OCI-LY7 (cell line): ENCODE results near the gene BIRC2.

Experiments used
- CTCF ChIP-seq: fragments of 200-600 bp; sonication (generic); conservative IDR thresholded peaks from 2 replicates; pipeline ENCODE4 v1.5.1; 2014; ENCODE audit warnings: mild to moderate bottlenecking, antibody characterized with exemption, low read length, moderate library complexity, mixed read lengths
- EZH2phosphoT487 ChIP-seq: fragments of 200-600 bp; sonication (generic); IDR thresholded peaks from 2 replicates; pipeline ENCODE4 v1.6.1; 2018; ENCODE audit warnings: low read depth, borderline replicate concordance, mild to moderate bottlenecking, mixed run types, antibody characterized with exemption, low read length, moderate library complexity, mixed read lengths

DNA sequence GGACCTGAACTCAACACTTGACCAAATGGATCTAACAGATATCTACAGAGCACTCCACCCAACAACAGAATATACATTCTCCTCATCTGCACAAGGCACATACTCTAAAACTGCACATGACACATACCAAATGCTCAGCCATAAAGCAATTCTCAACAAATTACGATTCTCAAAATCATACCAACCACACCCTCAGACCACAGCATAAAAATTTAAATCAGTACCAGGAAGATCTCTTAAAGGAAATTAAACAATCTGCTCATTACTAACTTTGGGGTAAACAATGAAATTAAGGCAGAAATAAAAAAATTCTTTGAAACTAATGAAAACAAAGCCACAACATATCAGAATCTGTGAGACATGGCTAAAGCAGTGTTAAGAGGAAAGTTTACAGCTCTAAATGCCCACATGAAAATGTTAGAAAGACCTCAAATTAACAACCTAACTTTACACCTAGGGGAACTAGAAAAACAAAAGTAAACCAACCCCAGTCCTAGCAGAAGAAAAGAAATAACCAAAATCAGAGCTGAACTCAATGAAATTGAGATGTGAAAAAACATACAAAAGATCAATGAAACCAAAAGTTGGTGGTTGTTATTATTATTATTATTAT, 68.4 kb downstream of the BIRC2 start:
- TF ChIP-seq CTCF (no peak), EZH2phosphoT487 (no peak)
